B cell (primary cell): ENCODE data around the gene STAC. TPM values are rescaled to one million over a fixed set of nuclear protein-coding genes. Genes with fewer than 3 reads are reported as not detected.

Source experiments
- ATAC-seq: fragments of 200-7000 bp; cut with Tn5 transposase; one replicate; pipeline ENCODE4 v1.10.0; 2021; ENCODE audit warnings: low read depth, mild to moderate bottlenecking, moderate number of reproducible peaks, moderate library complexity
- CTCF ChIA-PET: fragments of 350-600 bp; sonication (Branson Sonifier 250); formaldehyde crosslinking; loops from one replicate; lab custom pipeline; 2021; ENCODE audit warnings: antibody characterized with exemption, inconsistent platforms; lab: Charles Lee
- POLR2A ChIA-PET: fragments of 350-600 bp; sonication (Branson Sonifier 250); formaldehyde crosslinking; loops from one replicate; lab custom pipeline; 2021; ENCODE audit warnings: antibody characterized with exemption; lab: Charles Lee
- DNase-seq: peaks from one replicate; pipeline ENCODE4 v3.0.0; 2013
- H2AFZ ChIP-seq: 2 replicates; pipeline ENCODE4 v1.6.1; 2012; ENCODE audit warnings: mild to moderate bottlenecking, low read depth, low read length; ENCODE audit not compliant: insufficient read depth, poor library complexity, severe bottlenecking
- H3K27ac ChIP-seq, 2 donors: 1 replicate in 1 of 2; 2 replicates in 1 of 2; pipeline ENCODE4 v1.5.1; 2012 to 2013; ENCODE audit warnings: low read length in 2 of 2, mild to moderate bottlenecking in 2 of 2, moderate library complexity in 1 of 2
- H3K27me3 ChIP-seq, 4 experiments: fragments of 200-600 bp in 1 of 4; sonication (generic) in 1 of 4; replicated peaks in 1 of 4; 1 replicate in 2 of 4; 2 replicates in 2 of 4; pipeline versions ENCODE4 v1.6.1 to v1.7.0; 2013 to 2016; ENCODE audit warnings: low read length in 3 of 4, mild to moderate bottlenecking in 2 of 4, mixed read lengths in 1 of 4, moderate library complexity in 1 of 4; ENCODE audit not compliant: insufficient read depth in 4 of 4, control insufficient read depth in 3 of 4; ENCODE audit errors: control extremely low read depth in 1 of 4
- H3K36me3 ChIP-seq, 2 experiments: replicated peaks in 1 of 2; 1 replicate in 1 of 2; 2 replicates in 1 of 2; pipeline versions ENCODE4 v1.6.1 to v1.7.1; 2013; ENCODE audit warnings: low read length in 1 of 2; ENCODE audit not compliant: insufficient read depth in 2 of 2, control insufficient read depth in 1 of 2; ENCODE audit errors: control extremely low read depth in 1 of 2, extremely low read depth in 1 of 2
- H3K4me1 ChIP-seq, 2 donors: fragments of 200-600 bp in 1 of 2; sonication (generic) in 1 of 2; 1 replicate in 1 of 2; 2 replicates in 1 of 2; pipeline versions ENCODE4 v1.5.1 to v1.6.1; 2013 to 2017; ENCODE audit warnings: low read length in 2 of 2; ENCODE audit not compliant: control insufficient read depth in 2 of 2, insufficient read depth in 2 of 2
- H3K4me2 ChIP-seq: replicated peaks from 2 replicates; pipeline ENCODE3; 2012; ENCODE audit warnings: mild to moderate bottlenecking, low read depth, low read length; ENCODE audit not compliant: poor library complexity, severe bottlenecking
- H3K4me3 ChIP-seq, 5 experiments: fragments of 200-600 bp in 1 of 5; sonication (generic) in 1 of 5; 1 replicate in 3 of 5; 2 replicates in 2 of 5; pipeline versions ENCODE4 v1.5.1 to v1.7.0; 2011 to 2016; ENCODE audit warnings: low read length in 4 of 5, mild to moderate bottlenecking in 4 of 5, low read depth in 2 of 5, control low read depth in 1 of 5, moderate library complexity in 1 of 5; ENCODE audit not compliant: insufficient read depth in 1 of 5; ENCODE audit errors: control extremely low read depth in 1 of 5, extremely low read depth in 1 of 5
- H3K79me2 ChIP-seq: fragments of 200-600 bp; sonication (generic); one replicate; pipeline ENCODE4 v1.6.0; 2016; ENCODE audit warnings: low read length; ENCODE audit not compliant: control insufficient read depth, insufficient read depth
- H3K9ac ChIP-seq: fragments of 200-600 bp; sonication (generic); 2 replicates; pipeline ENCODE4 v1.6.1; 2017; ENCODE audit warnings: mild to moderate bottlenecking, low read length, moderate library complexity
- H3K9me3 ChIP-seq, 3 donors: one replicate each; pipeline versions ENCODE4 v1.6.1 to v1.7.1; 2013; ENCODE audit warnings: low read length in 2 of 3; ENCODE audit not compliant: control insufficient read depth in 2 of 3, insufficient read depth in 1 of 3; ENCODE audit errors: control extremely low read depth in 1 of 3
- H4K20me1 ChIP-seq: 2 replicates; pipeline ENCODE4 v1.6.0; 2012; ENCODE audit warnings: mild to moderate bottlenecking, low read length; ENCODE audit not compliant: insufficient read depth, control insufficient read depth, poor library complexity, severe bottlenecking
- H3K27ac Mint-ChIP-seq: one replicate; pipeline ENCODE4 v1.8.0; 2021; ENCODE audit warnings: mixed read lengths
- H3K27me3 Mint-ChIP-seq: one replicate; pipeline ENCODE4 v1.8.0; 2021; ENCODE audit warnings: mixed read lengths
- H3K4me1 Mint-ChIP-seq: one replicate; pipeline ENCODE4 v1.8.0; 2021; ENCODE audit warnings: mixed read lengths
- H3K4me3 Mint-ChIP-seq: one replicate; pipeline ENCODE4 v1.8.0; 2021; ENCODE audit warnings: mixed read lengths
- H3K9me3 Mint-ChIP-seq: one replicate; pipeline ENCODE4 v1.8.0; 2022; ENCODE audit warnings: mixed read lengths; ENCODE audit not compliant: insufficient read depth
- EZH2 ChIP-seq: IDR thresholded peaks from 2 replicates; pipeline ENCODE4 v1.6.1; 2012; ENCODE audit warnings: borderline replicate concordance, low read depth, mild to moderate bottlenecking, moderate library complexity, low read length; ENCODE audit not compliant: insufficient read depth, poor library complexity, severe bottlenecking
- WGBS: methylation state at CpG from one replicate; pipeline ENCODE4 v1.1.5; 2013; ENCODE audit warnings: missing lambda C conversion rate; ENCODE audit not compliant: insufficient coverage; 5-methylcytosine and 5-hydroxymethylcytosine counted together
- intact Hi-C: fragments of 100-400 bp; cut with micrococcal nuclease; formaldehyde crosslinking; loops from one replicate; pipeline ENCODE4 v1.10.0; 2022
- polyA plus RNA-seq: library from polyadenylated mRNA; depleted of rRNA; stranded (reverse); fragments of >200 nt; gene quantifications from 2 replicates; pipeline ENCODE4 v1.2.3, GENCODE V29; 2012
- total RNA-seq, 2 donors: library from RNA; stranded (reverse); fragments of 120-200 nt in 1 of 2; gene quantifications; 1 replicate in 1 of 2; 2 replicates in 1 of 2; pipeline versions ENCODE4 v1.2.3 to v1.2.4, GENCODE V29; 2013 to 2022
- TF ChIP-seq, protein P1 (sequence below): fragments of 200-600 bp; IDR thresholded peaks from one replicate; pipeline ENCODE4 v1.8.0; 2022; ENCODE audit warnings: antibody characterized with exemption, mild to moderate bottlenecking

STAC gene
- total and polyA plus RNA-seq, 2 donors (not counting 1 experiment from before 2014, with no cell fraction given), result not detected

DNA sequence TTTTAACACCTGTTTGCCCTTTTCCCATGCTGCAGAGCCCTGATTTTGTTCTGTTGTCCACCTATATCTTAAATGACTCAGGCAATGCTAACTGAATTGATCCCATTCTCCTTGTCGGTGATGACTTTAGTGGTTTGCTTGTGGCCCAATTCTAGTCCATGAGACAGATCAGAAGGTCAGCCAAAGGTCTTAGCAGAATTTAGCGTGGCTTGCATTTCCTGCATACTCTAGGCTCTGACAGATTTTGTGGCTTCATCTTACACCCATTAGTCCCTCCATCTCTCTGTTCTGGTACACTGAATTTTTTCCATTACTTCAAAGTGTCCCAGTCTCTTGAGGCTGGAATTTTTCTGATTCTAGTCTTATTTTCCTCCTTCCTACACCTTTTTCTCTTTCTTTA, 161.9 kb downstream of the STAC start:
- Histone ChIP-seq H2AFZ (no peak overlapping the region), H3K4me3 (no peak overlapping the region), H3K9me3 (no peaks in the 10 kb centered on the region), H3K27me3 (no peaks in the 10 kb centered on the region), H3K79me2 (no peaks in the 10 kb centered on the region), H3K4me2 (no peak overlapping the region), H4K20me1 (no peaks in the 10 kb centered on the region), H3K4me1 (no peaks in the 10 kb centered on the region), H3K27ac (no peak overlapping the region), H3K9ac (no peak overlapping the region), H3K36me3 (no peaks in the 10 kb centered on the region)
- POLR2A ChIA-PET, result no interaction called here
- Mint-ChIP-seq H3K27me3 (peaks cover 7% of the 10 kb centered on the region), H3K4me1 (no peaks in the 10 kb centered on the region), H3K4me3 (no peak overlapping the region), H3K27ac (no peak overlapping the region), H3K9me3 (no peaks in the 10 kb centered on the region)
- ATAC-seq (no peak), DNase-seq (no peak)
- WGBS, result 25% methylated on average over 1 of the region's 2 CpGs
- intact Hi-C loops, result no loop called here
- CTCF ChIA-PET, result no interaction called here
- TF ChIP-seq, protein P1, sequence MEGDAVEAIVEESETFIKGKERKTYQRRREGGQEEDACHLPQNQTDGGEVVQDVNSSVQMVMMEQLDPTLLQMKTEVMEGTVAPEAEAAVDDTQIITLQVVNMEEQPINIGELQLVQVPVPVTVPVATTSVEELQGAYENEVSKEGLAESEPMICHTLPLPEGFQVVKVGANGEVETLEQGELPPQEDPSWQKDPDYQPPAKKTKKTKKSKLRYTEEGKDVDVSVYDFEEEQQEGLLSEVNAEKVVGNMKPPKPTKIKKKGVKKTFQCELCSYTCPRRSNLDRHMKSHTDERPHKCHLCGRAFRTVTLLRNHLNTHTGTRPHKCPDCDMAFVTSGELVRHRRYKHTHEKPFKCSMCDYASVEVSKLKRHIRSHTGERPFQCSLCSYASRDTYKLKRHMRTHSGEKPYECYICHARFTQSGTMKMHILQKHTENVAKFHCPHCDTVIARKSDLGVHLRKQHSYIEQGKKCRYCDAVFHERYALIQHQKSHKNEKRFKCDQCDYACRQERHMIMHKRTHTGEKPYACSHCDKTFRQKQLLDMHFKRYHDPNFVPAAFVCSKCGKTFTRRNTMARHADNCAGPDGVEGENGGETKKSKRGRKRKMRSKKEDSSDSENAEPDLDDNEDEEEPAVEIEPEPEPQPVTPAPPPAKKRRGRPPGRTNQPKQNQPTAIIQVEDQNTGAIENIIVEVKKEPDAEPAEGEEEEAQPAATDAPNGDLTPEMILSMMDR, result no peak
- no peak for TF ChIP-seq EZH2

DNA sequence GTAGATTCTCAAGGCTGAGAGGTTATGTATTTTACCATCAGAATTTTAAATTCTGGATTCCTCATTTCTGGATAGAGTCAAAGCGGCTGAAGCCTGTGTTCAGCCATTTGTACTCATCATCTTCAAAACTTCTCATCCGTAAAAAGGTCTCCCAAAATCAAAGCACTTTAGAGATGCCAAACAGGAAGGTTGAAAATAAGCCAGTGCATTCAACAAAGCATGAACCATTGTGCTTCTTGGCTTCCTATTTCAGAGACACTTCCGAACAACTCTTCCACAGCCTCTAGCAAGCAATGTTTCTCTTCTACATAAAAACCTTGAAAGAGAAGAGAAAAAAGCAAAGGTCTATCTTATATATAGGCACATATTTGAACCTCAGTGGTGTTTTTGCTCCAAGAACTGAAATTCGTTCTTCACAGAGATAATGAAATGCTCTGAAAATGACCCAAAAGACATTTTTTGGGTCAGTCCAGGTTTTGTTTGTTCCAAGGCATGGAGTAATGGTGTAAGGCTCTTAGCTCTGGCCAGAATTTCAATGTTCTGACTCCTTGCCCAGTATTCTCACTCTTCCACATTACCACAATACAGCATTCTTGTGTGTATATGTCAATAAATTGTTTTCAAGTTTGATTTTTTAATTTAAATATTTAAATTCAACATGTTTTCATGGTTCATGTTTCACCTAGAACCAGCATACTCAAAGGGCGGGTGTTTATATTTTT, 163.1 kb downstream of the STAC start:
- H4K20me1 ChIP-seq, result no peaks in the 10 kb centered on the region
- H3K36me3 ChIP-seq, result no peaks in the 10 kb centered on the region
- Mint-ChIP-seq H3K27me3 (peaks cover 12% of the 10 kb centered on the region), H3K27ac (no peak overlapping the region), H3K4me1 (no peaks in the 10 kb centered on the region), H3K9me3 (no peaks in the 10 kb centered on the region), H3K4me3 (no peak overlapping the region)
- H3K9me3 ChIP-seq, result no peaks in the 10 kb centered on the region
- DNase-seq (no peak), ATAC-seq (no peak)
- ChIA-PET POLR2A (no interaction called here), CTCF (no interaction called here)
- H3K27me3 ChIP-seq, result no peaks in the 10 kb centered on the region
- WGBS, result 93% methylated on average over 2 of the region's 5 CpGs
- H3K4me3 ChIP-seq, result no peak overlapping the region
- intact Hi-C loops, result no loop called here
- TF ChIP-seq, protein P1, result no peak
- no peak for TF ChIP-seq EZH2
- H3K79me2 ChIP-seq, result no peaks in the 10 kb centered on the region
- no peaks in the 10 kb centered on the region for H3K4me1 ChIP-seq
- no peak overlapping the region for H3K4me2 ChIP-seq
- no peak overlapping the region for H3K9ac ChIP-seq
- H2AFZ ChIP-seq, result no peak overlapping the region
- no peak overlapping the region for H3K27ac ChIP-seq
